Activated CD4-positive, alpha-beta T cell treated with anti-CD3 and anti-CD28 coated beads, Interleukin-2, amount 50 U/mL, for 16 hours (primary cell): Measurements from ENCODE around the gene BAIAP2L2.
"Not testable (repeated sequence)": the region's sequence is repeated elsewhere in the genome, so short reads cannot be mapped to it uniquely, and the experiment has no call there.

Experiments used
- DNase-seq: peaks from one replicate; pipeline ENCODE4 v3.0.0-alpha.2; 2020

The BAIAP2L2 gene, protein sequence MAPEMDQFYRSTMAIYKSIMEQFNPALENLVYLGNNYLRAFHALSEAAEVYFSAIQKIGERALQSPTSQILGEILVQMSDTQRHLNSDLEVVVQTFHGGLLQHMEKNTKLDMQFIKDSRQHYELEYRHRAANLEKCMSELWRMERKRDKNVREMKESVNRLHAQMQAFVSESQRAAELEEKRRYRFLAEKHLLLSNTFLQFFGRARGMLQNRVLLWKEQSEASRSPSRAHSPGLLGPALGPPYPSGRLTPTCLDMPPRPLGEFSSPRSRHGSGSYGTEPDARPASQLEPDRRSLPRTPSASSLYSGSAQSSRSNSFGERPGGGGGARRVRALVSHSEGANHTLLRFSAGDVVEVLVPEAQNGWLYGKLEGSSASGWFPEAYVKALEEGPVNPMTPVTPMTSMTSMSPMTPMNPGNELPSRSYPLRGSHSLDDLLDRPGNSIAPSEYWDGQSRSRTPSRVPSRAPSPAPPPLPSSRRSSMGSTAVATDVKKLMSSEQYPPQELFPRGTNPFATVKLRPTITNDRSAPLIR

GRCh38 chr22:38110008-38110862 is at the start of gene BAIAP2L2:
TSS of gene BAIAP2L2 (minus strand) at chr22:38110684. CDS start at chr22:38110525, 159 bp downstream.
- DNase-seq: no peak

GRCh38 chr22:38155703-38156102 is 45.2 kb upstream of the BAIAP2L2 start:
- no peak for DNase-seq

GRCh38 chr22:38154563-38154915 is 44.1 kb upstream of the BAIAP2L2 start:
- not testable (repeated sequence) for DNase-seq

DNA sequence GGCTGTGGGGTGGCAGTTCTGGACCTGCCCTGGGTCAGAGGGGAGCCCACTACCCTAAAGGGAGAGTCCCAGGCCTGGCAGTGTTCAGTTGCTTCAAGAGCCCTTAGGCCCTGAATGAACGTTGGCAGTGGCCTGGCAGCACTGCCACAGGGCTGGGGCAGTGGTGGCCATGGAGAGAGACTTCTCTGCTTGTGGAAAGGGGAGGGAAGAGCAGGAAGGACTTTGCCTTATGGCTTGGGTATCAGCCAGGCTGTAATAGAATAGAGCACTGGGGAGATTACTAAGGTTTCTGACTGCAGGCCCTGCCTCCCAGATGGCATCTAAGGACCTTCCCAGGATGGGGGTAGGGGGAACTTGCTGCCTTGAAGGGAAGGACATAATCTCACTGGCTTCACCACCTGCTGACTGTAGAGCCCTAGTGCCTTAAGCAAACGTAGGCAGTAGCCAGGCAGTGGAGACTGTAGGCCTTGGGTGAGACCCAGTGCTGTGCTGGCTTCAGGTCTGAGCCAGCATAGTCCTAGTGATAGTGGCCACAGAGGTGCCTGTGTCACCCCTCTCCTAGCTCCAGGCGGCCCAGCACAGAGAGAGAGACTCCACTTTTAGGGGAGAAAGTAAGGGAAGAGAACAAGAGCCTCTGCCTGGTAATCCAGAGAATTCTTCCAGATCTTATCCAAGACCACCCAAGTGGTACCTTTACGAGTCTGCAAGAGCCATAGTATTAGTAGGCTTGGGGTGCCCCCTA is 43.5 kb upstream of the BAIAP2L2 start:
- DNase-seq: no peak

- no peak for DNase-seq
Observed at GRCh38 chr22:38151126-38151500, 40.6 kb upstream of the BAIAP2L2 start.

DNA sequence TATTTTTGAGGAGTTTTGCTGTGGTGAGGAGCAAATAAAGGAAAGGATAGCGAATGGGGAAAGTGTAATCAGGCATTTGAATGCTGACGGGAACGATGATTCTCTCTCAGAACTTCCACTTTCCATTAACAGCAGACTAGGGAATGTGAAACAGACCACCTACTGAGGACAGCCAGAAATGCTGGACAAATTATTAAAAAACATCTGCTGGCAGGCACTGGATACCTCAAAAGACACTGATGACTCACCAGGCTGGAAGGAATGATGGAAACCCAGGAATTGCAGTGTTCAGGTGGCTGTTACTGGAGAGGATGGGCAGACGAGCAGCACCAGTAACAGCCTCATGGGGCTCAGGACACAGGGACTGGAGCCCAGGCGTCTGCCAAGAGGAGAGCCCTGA is 37.8 kb upstream of the BAIAP2L2 start:
- DNase-seq: no peak

- DNase-seq: not testable (repeated sequence)
Observed at GRCh38 chr22:38146166-38146565, 35.7 kb upstream of the BAIAP2L2 start.

- DNase-seq: no peak
Observed at GRCh38 chr22:38144025-38144405, 33.5 kb upstream of the BAIAP2L2 start.

DNA sequence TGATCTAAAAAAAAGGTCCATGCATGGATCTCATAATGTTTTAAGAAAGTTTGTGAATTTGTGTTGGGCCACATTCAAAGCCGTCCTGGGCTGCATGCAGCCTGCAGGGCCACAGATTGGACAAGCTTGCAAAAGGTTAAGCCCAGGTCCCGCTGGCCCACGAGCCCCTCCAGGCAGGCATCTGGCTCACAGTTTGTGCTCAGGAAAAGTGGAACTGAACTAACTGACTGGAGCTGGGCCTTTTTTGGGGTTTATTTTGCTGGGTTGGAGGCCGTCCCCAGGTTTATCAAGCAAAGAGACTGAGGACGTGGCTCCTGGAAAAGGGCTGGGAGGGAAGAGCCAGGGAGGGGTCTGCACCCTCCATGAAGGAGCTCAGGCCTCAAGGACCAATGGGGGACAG is 32.1 kb upstream of the BAIAP2L2 start:
- DNase-seq: no peak

DNA sequence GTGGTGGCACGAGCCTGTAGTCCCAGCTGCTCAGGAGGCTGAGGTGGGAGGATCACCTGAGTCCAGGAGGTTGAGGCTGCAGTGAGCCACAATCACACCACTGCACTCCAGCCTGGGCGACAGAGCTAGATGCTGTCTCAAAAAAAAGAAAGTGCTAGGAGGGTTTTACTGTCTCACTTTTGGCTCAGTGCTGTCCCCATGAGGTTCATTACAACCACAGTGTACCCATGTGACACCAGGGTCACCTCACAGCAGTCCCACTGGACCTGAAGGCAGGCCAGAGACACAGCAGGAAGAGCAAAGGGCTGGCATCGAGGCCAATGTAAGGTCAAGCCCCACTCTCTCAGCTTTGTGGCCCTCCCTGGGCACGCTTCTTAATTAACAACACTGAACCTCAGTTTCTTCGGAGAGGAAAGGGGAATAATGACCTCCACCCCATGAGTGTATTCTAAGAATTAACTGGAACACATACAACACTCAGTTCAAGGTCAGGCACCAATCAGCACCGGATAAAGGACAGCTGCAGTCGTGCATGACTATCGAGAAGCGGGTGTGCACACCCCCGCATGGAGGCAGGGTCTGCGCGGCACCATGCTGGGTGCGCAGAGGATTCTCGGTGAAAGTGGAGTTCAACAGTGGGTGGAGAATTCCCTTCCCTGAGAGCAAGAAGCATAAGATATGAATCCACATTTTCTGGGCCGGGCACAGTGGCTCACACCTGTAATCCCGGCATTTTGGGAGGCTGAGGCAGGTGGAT is 30.9 kb upstream of the BAIAP2L2 start:
- DNase-seq: no peak

- no peak for DNase-seq
Observed at GRCh38 chr22:38139901-38140300, 29.4 kb upstream of the BAIAP2L2 start.

- no peak for DNase-seq
Observed at GRCh38 chr22:38138961-38139360, 28.5 kb upstream of the BAIAP2L2 start.

DNA sequence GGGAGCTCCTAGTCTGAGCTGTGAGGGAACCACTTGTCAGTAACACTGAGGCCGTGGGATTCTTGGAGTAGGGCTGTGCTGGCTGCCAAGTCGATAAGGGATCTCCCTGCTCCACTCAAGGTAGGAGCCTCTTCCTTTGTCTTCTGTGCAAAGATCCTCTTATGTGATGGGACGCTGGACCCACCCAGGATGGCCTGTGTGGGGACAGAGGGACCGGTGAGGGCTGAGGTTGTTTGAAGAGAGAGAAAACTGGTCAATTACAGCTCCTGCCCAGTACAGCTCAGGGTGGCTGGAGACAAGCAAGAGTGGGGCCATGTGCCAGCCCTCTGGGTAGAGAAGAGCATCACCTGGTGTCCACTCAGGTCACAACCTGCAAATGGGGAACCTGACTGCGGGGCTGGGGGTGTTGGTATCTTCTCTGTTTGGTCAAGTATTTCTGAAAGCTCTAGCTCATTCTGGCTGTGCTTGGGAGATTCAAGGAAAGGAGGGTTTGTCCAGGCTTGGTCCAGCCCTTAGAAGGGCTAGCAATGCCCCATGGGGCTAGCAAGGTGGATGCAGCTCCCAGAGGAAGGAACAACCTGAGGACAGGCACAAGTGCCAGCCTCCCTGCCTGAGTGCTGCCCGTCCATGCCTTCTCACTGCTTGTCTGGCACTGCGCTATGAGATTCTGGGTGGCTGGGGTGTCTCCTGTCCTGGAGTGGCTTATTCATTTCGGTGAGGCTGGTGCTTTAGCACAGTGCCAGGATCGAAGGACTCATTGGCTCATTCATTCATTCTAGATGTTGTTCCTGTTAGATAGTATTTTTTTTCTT is 27.6 kb upstream of the BAIAP2L2 start:
- no peak for DNase-seq

GRCh38 chr22:38136607-38137006 is 26.1 kb upstream of the BAIAP2L2 start:
- no peak for DNase-seq

DNA sequence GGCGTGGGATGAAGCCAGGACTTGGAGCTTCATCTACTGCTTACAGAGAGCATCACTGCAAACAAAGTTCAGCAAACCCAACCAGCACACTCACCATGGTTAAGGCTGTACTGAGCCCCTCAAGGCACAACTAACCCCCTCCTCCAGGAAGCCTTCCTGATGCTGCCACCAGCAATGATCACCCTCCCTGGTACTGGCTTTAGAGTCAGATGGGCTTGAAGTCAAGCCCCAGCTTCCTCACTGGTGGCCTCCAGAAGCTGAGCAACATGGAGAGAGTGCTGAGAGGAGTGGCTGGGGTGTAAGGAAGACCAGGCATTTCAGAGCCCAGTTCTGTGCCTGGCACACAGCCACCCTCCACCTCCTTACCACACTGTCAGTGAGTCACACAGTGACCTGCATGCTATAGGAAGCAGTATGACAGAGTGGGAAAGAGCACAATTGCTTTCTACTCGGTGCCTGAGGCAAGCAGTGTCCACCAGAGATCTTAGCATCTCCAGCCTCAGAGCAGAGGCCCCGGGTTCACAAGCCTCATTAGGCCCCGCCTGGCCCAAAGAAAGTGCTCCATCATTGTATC is 24.7 kb upstream of the BAIAP2L2 start:
- peak; percentile 6 for DNase-seq

DNA sequence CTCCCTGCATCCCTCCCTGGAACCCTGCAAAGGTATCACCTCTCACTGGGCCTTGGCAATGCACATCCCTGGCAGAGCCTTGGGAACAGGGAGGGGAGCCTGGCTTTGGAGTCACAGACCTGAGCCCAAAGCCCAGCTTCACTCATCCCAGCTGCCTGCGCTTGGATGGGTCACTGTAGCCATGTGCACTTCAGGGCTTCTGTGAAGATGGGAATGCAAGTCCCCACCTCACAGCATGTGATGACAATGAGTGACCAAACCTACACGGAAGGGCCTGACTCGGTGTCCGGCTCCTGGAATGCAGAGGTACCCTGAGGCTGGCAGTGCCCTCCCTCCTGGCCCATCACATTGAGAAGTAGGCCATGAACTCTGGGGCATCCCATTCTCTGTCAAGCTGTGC is 22.8 kb upstream of the BAIAP2L2 start:
- DNase-seq: no peak

- DNase-seq: no peak
Observed at GRCh38 chr22:38132794-38133193, 22.3 kb upstream of the BAIAP2L2 start.

GRCh38 chr22:38132136-38132535 is 21.7 kb upstream of the BAIAP2L2 start:
- no peak for DNase-seq

DNA sequence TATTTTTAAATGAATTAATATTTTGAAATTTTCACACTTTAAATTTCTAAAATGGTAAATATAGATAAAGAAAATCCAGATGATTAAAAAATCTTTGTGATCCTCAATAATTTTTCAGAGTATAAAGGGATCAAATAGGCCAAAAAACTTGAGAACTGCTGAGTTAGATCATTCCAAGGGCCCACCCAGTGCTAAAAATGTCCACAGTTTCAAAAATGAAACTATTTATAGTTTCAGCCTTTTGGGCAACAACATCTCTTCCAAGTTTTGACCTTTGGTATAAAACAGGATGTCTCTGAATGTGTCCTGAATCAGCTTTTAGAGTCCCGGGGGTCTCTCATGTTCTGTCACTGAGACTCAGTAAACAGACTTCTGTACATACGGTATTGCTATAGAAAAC is 20.9 kb upstream of the BAIAP2L2 start:
- DNase-seq: no peak

DNA sequence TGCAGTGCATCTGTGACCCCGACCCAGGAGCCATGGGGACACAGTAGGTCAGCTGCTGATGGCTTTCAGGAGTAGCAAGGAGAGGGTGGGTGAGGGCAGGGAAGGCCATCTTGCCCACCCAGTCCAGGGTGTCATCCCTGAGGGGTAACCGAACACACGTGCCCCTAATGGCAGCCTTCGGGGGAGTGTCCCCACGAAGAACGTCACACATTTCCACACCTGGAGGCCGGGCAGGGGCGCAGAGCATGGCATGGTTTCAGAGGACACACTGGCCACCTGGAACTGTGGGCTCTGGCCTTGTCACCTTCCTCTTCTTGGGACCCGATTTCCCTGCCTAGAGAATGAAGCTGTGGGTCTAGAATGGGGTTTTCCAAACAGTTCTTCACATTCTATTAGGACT is 19.4 kb upstream of the BAIAP2L2 start:
- DNase-seq: no peak

DNA sequence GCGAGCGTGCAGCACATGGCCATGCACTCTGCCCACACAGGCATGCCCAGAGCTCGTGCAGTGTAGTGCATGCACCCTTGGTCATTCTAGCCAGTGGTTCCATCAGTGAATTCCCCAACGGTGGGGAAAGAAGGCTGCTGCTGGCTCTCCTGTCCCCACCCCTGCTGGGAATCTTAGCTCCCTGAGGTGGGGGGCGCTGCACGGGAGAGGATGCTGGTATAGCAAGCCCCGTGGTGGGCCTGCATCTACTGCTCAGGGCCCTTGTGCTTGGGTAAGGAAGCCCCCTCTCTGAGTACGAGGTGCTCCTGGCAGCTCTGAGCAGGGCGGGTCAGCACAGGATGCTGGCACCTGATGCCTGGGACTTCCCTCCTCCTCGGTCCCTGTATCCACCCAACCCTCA is 18.5 kb upstream of the BAIAP2L2 start:
- no peak for DNase-seq
